GM23338 (cell line): ENCODE measurements around the gene DUOX1. TPM values are rescaled to one million over a fixed set of nuclear protein-coding genes. Genes with fewer than 3 reads are reported as not detected.
A peak's percentile ranks its signal among the peaks of the same experiment; 100 is the strongest.

ENCODE experiments used
- ATAC-seq: fragments of 200-7000 bp; cut with Tn5 transposase; 3 replicates; pipeline ENCODE4 v1.9.1; 2020
- DNase-seq: peaks from one replicate; pipeline ENCODE4 v3.0.0-alpha.2; 2015; ENCODE audit warnings: low spot score
- H2AFZ ChIP-seq: fragments of 200-600 bp; sonication (generic); 2 replicates; pipeline ENCODE4 v1.8.0; 2016; ENCODE audit warnings: antibody characterized with exemption, mild to moderate bottlenecking, moderate library complexity
- H3F3A ChIP-seq: fragments of 200-600 bp; sonication (generic); replicated peaks from 2 replicates; pipeline ENCODE4 v1.8.0; 2017; ENCODE audit warnings: antibody characterized with exemption, mixed run types, low read depth
- H3K27ac ChIP-seq: fragments of 200-600 bp; sonication (generic); 2 replicates; pipeline ENCODE4 v1.6.1; 2016; ENCODE audit warnings: low read depth
- H3K27me3 ChIP-seq: fragments of 200-600 bp; sonication (generic); 2 replicates; pipeline ENCODE4 v1.8.0; 2016; ENCODE audit warnings: mild to moderate bottlenecking, mixed run types, moderate library complexity; ENCODE audit not compliant: insufficient read depth
- H3K36me3 ChIP-seq: fragments of 200-600 bp; sonication (generic); 2 replicates; pipeline ENCODE4 v1.8.0; 2016; ENCODE audit warnings: mild to moderate bottlenecking; ENCODE audit not compliant: insufficient read depth
- H3K4me1 ChIP-seq: fragments of 200-600 bp; sonication (generic); 2 replicates; pipeline ENCODE4 v1.8.0; 2016; ENCODE audit warnings: mild to moderate bottlenecking, moderate library complexity; ENCODE audit not compliant: insufficient read depth
- H3K4me2 ChIP-seq: fragments of 200-600 bp; sonication (generic); 2 replicates; pipeline ENCODE4 v1.7.1; 2017; ENCODE audit warnings: mixed run types
- H3K4me3 ChIP-seq: fragments of 200-600 bp; sonication (generic); 2 replicates; pipeline ENCODE4 v1.6.1; 2016; ENCODE audit warnings: mixed run types
- H3K79me2 ChIP-seq: fragments of 200-600 bp; sonication (generic); replicated peaks from 2 replicates; pipeline ENCODE4 v1.8.0; 2017; ENCODE audit warnings: mild to moderate bottlenecking; ENCODE audit not compliant: insufficient read depth
- H3K9me2 ChIP-seq: fragments of 200-600 bp; sonication (generic); 2 replicates; pipeline ENCODE4 v1.8.0; 2017; ENCODE audit not compliant: insufficient read depth
- H4K20me1 ChIP-seq: fragments of 200-600 bp; sonication (generic); replicated peaks from 2 replicates; pipeline ENCODE4 v1.8.0; 2017; ENCODE audit warnings: mild to moderate bottlenecking; ENCODE audit not compliant: insufficient read depth
- H3K27ac Mint-ChIP-seq: 2 replicates; pipeline ENCODE4 v1.8.0; 2020; ENCODE audit warnings: inconsistent platforms, mild to moderate bottlenecking, moderate library complexity, mixed read lengths
- H3K27me3 Mint-ChIP-seq: 3 replicates; pipeline ENCODE4 v1.8.0; 2022; ENCODE audit warnings: low read depth, mild to moderate bottlenecking, moderate library complexity, mixed read lengths, inconsistent platforms; ENCODE audit not compliant: insufficient read depth, poor library complexity
- H3K36me3 Mint-ChIP-seq: 3 replicates; pipeline ENCODE4 v1.8.0; 2021; ENCODE audit warnings: low read depth, mild to moderate bottlenecking, inconsistent platforms, moderate library complexity, mixed read lengths
- H3K4me1 Mint-ChIP-seq: 3 replicates; pipeline ENCODE4 v1.8.0; 2020; ENCODE audit warnings: mild to moderate bottlenecking, inconsistent platforms, mixed read lengths
- H3K4me3 Mint-ChIP-seq: 3 replicates; pipeline ENCODE4 v1.8.0; 2021; ENCODE audit warnings: moderate library complexity, mild to moderate bottlenecking, inconsistent platforms, mixed read lengths
- H3K9me3 Mint-ChIP-seq: 3 replicates; pipeline ENCODE4 v1.8.0; 2020; ENCODE audit warnings: moderate library complexity, mild to moderate bottlenecking, inconsistent platforms, mixed read lengths
- CREB1 ChIP-seq: fragments of 250-450 bp; sonication (Bioruptor Pico); IDR thresholded peaks from 2 replicates; pipeline ENCODE4 v1.5.0; 2020; ENCODE audit warnings: low read depth, mild to moderate bottlenecking, moderate library complexity
- JUNB ChIP-seq: IDR thresholded peaks from one replicate; pipeline ENCODE4 v1.6.1; 2016; ENCODE audit warnings: antibody characterized with exemption; ENCODE audit not compliant: unreplicated experiment
- NANOG ChIP-seq: IDR thresholded peaks from 2 replicates; pipeline ENCODE4 v1.6.1; 2016; ENCODE audit warnings: antibody characterized with exemption, borderline replicate concordance
- STAT1 ChIP-seq: IDR thresholded peaks from one replicate; pipeline ENCODE4 v1.6.1; 2016; ENCODE audit warnings: antibody characterized with exemption; ENCODE audit not compliant: unreplicated experiment
- ZNF331 ChIP-seq: fragments of 250-450 bp; sonication (Bioruptor Pico); IDR thresholded peaks from 2 replicates; pipeline ENCODE4 v1.5.0; 2020; ENCODE audit warnings: low read depth, mild to moderate bottlenecking, moderate library complexity
- polyA plus RNA-seq: library from polyadenylated mRNA; unstranded; fragments of >200 nt; fragmentation: Nextera tagmentation; extraction: Ambion mirVana; gene quantifications from 2 replicates; pipeline ENCODE4 v1.2.1, GENCODE V29; 2016
- total RNA-seq: library from RNA; depleted of rRNA; stranded (reverse); fragments of >200 nt; shearing (Covaris generic); gene quantifications from 2 replicates; pipeline ENCODE4 v1.2.3, GENCODE V29; 2014
- TF ChIP-seq, protein P1 (sequence below), 2 experiments: fragments of 200-600 bp in 1 of 2; sonication (generic) in 1 of 2; conservative IDR thresholded peaks; 2 replicates each; pipeline versions ENCODE4 v1.5.1 to v1.6.1; 2016 to 2017; ENCODE audit warnings: antibody characterized with exemption in 2 of 2, low read depth in 2 of 2, mild to moderate bottlenecking in 2 of 2, moderate library complexity in 1 of 2
- TF ChIP-seq, protein P2 (sequence below): IDR thresholded peaks from 2 replicates; pipeline ENCODE4 v1.6.1; 2016; ENCODE audit warnings: antibody characterized with exemption

DUOX1 gene
- total and polyA plus RNA-seq, 2 experiments from 2014 or later = 0.69 to 0.73 TPM

DNA sequence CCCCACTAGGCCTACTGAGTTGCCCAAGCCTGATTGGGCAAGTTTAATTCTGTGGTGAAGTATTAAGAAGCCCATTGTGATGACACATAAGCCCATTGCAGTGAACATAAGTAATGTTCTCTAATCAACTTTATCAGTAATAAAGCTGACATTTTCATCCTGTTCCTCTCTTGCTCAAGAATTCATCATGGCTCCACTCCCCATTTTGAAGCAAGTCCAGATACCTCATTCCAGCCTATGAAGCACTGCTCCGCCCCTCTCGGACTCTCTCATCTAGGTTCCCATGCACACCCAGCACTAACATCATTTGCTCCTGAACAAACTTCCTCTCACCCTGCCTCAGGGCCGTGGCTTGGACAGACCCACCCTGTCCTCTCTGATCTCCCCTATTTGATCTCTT lies 47.5 kb downstream of the DUOX1 start:
- H3K4me1 Mint-ChIP-seq = peaks cover 27% of the 10 kb centered on the region
- H3K27me3 Mint-ChIP-seq = peaks cover 7% of the 10 kb centered on the region

DNA sequence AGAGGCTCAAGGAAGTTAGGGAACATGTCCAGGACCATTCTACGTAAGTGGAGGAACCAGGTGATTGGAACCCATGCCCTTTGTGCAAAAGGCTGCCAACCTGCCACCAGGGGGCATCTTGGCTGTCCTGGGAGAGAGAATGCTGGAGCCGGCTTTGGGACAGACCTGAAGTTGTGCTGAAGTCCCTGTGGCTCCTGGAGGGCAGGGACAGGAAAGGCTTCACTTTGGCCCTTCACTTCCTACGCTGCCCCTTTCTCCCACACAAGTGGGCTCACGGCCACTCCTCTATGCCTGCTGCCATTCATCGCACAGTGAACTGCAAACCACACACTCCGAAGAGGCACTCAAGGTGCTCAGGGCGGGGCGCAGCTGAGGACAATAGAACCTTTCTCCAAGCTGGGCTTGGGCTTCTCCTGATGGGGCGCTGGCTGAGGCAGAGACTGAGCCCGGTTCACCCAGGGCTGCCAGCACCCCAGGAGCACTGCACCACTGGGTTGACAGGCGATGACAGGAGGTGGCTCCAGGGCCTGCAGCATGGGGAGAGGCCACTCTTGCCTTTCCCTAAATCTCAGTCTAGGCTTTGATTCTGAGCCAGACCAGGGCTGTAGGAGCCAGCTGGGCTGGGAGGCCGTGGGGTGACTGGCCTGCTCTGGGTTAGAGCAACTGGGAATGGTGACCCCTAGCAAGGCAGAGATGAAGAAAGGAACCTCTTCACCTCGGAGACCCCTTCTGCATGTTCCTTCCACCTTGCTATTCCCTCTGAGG lies 49.6 kb downstream of the DUOX1 start:
- H3K27ac Mint-ChIP-seq = no peak overlapping the region
- H3K9me3 Mint-ChIP-seq = no peaks in the 10 kb centered on the region; the same call in 2 of the 3 replicates
- TF ChIP-seq JUNB = no peak
- TF ChIP-seq, protein P1, sequence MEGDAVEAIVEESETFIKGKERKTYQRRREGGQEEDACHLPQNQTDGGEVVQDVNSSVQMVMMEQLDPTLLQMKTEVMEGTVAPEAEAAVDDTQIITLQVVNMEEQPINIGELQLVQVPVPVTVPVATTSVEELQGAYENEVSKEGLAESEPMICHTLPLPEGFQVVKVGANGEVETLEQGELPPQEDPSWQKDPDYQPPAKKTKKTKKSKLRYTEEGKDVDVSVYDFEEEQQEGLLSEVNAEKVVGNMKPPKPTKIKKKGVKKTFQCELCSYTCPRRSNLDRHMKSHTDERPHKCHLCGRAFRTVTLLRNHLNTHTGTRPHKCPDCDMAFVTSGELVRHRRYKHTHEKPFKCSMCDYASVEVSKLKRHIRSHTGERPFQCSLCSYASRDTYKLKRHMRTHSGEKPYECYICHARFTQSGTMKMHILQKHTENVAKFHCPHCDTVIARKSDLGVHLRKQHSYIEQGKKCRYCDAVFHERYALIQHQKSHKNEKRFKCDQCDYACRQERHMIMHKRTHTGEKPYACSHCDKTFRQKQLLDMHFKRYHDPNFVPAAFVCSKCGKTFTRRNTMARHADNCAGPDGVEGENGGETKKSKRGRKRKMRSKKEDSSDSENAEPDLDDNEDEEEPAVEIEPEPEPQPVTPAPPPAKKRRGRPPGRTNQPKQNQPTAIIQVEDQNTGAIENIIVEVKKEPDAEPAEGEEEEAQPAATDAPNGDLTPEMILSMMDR (conservative IDR thresholded peaks at IDR 0.05; ENCODE audit: low read depth in 2 of 2) = peak; percentile 78 to 79
- no peak overlapping the region for H3K27ac ChIP-seq
- peaks cover 30% of the 10 kb centered on the region for H3K36me3 Mint-ChIP-seq
- DNase-seq (peak; percentile 84), ATAC-seq (peak; percentile 79)
- peaks cover 6% of the 10 kb centered on the region; the same call in 1 of the 2 replicates for H3K9me2 ChIP-seq
- peaks cover 14% of the 10 kb centered on the region for H3K27me3 Mint-ChIP-seq
- peaks cover 12% of the 10 kb centered on the region; the same call in 1 of the 2 replicates for H3K79me2 ChIP-seq
- H3K4me1 ChIP-seq = peaks cover 42% of the 10 kb centered on the region
- no peaks in the 10 kb centered on the region for H3K27me3 ChIP-seq
- H3K4me3 ChIP-seq = no peak overlapping the region
- H3K4me1 Mint-ChIP-seq = peaks cover 40% of the 10 kb centered on the region
- H2AFZ ChIP-seq = no peak overlapping the region
- H3K36me3 ChIP-seq = no peaks in the 10 kb centered on the region; the same call in 1 of the 2 replicates
- H3K4me3 Mint-ChIP-seq = no peak overlapping the region
- no peak overlapping the region for H3K4me2 ChIP-seq
- H4K20me1 ChIP-seq = peaks cover 3% of the 10 kb centered on the region; the same call in 1 of the 2 replicates
- H3F3A ChIP-seq = no peaks in the 10 kb centered on the region

More for the DNA sequence above, 47.5 kb downstream of the DUOX1 start:
- H3K4me3 Mint-ChIP-seq = no peak overlapping the region
- ATAC-seq = no peak
- Histone ChIP-seq H3K27ac (no peak overlapping the region), H3K27me3 (no peaks in the 10 kb centered on the region), H3K36me3 (no peaks in the 10 kb centered on the region; the same call in 1 of the 2 replicates), H3K9me2 (peaks cover 3% of the 10 kb centered on the region; the same call in 1 of the 2 replicates), H3K79me2 (peaks cover 8% of the 10 kb centered on the region; the same call in 1 of the 2 replicates), H3K4me2 (no peak overlapping the region), H3K4me1 (peaks cover 21% of the 10 kb centered on the region), H3K4me3 (no peak overlapping the region), H2AFZ (no peak overlapping the region), H3F3A (no peaks in the 10 kb centered on the region), H4K20me1 (peaks cover 3% of the 10 kb centered on the region; the same call in 1 of the 2 replicates)
- DNase-seq = no peak
- no peak overlapping the region for H3K27ac Mint-ChIP-seq
- H3K9me3 Mint-ChIP-seq = no peaks in the 10 kb centered on the region; the same call in 2 of the 3 replicates
- TF ChIP-seq CREB1 (CRISPR knock-in tag) (no peak), ZNF331 (CRISPR knock-in tag) (no peak), NANOG (no peak), STAT1 (no peak)
- TF ChIP-seq, protein P2, sequence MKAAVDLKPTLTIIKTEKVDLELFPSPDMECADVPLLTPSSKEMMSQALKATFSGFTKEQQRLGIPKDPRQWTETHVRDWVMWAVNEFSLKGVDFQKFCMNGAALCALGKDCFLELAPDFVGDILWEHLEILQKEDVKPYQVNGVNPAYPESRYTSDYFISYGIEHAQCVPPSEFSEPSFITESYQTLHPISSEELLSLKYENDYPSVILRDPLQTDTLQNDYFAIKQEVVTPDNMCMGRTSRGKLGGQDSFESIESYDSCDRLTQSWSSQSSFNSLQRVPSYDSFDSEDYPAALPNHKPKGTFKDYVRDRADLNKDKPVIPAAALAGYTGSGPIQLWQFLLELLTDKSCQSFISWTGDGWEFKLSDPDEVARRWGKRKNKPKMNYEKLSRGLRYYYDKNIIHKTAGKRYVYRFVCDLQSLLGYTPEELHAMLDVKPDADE = no peak
- H3K36me3 Mint-ChIP-seq = peaks cover 46% of the 10 kb centered on the region
